ENCODE measurements around the gene TMIGD3.

- TF ChIP-seq BHLHE40 (IDR thresholded peaks at IDR 0.05; ENCODE audit: borderline replicate concordance) (no peak), FOXK2 (IDR thresholded peaks at IDR 0.05) (no peak), ZNF384 (IDR thresholded peaks at IDR 0.05) (no peak), FOXA1 (IDR thresholded peaks at IDR 0.05) (no peak), SP1 (IDR thresholded peaks at IDR 0.05) (no peak), SUZ12 (IDR thresholded peaks at IDR 0.05) (no peak), TARDBP (IDR thresholded peaks at IDR 0.05) (no peak), ELF4 (IDR thresholded peaks at IDR 0.05) (no peak), L3MBTL2 (conservative IDR thresholded peaks at IDR 0.05) (no peak), FOXM1 (IDR thresholded peaks at IDR 0.05; ENCODE audit: borderline replicate concordance) (no peak)
Measured at GRCh38 chr1:111506561-111506960, 3.1 kb upstream of the TMIGD3 start.
